ENCODE data around the gene ATP8A2.
"Not testable (repeated sequence)": the region's sequence is repeated elsewhere in the genome, so short reads cannot be mapped to it uniquely, and the experiment has no call there.

The ATP8A2 gene

DNA sequence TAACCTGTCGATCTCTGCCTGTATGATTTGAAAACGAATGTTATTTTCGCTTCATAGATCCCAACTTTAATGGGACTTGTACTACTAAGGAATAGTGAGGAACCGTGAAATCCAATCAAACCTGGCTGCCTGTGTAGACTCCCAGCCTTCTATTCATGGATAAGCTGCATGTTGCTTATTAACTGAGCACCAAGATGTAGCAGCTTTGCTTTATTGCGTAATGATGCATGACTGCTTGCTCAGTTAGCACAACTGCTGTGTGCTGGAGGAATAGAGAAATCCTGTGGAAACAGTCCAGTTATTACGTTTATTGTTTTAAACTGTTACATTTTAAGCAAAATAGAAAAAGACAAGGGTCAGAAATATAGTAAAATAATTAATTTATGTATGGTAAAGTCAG lies 571.9 kb downstream of the ATP8A2 start:
- no peaks in the 10 kb centered on the region for H3K36me3 ChIP-seq (ENCODE audit: control insufficient read depth, insufficient read depth, low read length)
- H3K4me3 ChIP-seq (ENCODE audit: insufficient read depth, low read depth, low read length), result no peak overlapping the region
- no peaks in the 10 kb centered on the region for H3K9me3 ChIP-seq (ENCODE audit: control insufficient read depth, low read length)
- no peaks in the 10 kb centered on the region for H3K4me1 ChIP-seq (ENCODE audit: control insufficient read depth, insufficient read depth, low read length)
- WGBS, 2 experiments, result 93% methylated on average over 6 of the region's 6 CpGs
- H3K27ac ChIP-seq (ENCODE audit: insufficient read depth, low read depth, low read length, poor library complexity, severe bottlenecking), result no peak overlapping the region
- H3K27me3 ChIP-seq (ENCODE audit: control insufficient read depth, insufficient read depth, low read length, poor library complexity, severe bottlenecking), result no peaks in the 10 kb centered on the region

GRCh38 chr13:25945596-25945995 lies 573.8 kb downstream of the ATP8A2 start:
- no peaks in the 10 kb centered on the region for H3K27me3 ChIP-seq (ENCODE audit: control insufficient read depth, insufficient read depth, low read length, poor library complexity, severe bottlenecking)
- H3K4me1 ChIP-seq (ENCODE audit: control insufficient read depth, insufficient read depth, low read length), result no peaks in the 10 kb centered on the region
- no peak overlapping the region for H3K27ac ChIP-seq (ENCODE audit: insufficient read depth, low read depth, low read length, poor library complexity, severe bottlenecking)
- H3K36me3 ChIP-seq (ENCODE audit: control insufficient read depth, insufficient read depth, low read length), result no peaks in the 10 kb centered on the region
- WGBS, 2 experiments, result 86 to 91% methylated on average over 7 of the region's 7 CpGs
- no peak overlapping the region for H3K4me3 ChIP-seq (ENCODE audit: insufficient read depth, low read depth, low read length)
- H3K9me3 ChIP-seq (ENCODE audit: control insufficient read depth, low read length), result no peaks in the 10 kb centered on the region

DNA sequence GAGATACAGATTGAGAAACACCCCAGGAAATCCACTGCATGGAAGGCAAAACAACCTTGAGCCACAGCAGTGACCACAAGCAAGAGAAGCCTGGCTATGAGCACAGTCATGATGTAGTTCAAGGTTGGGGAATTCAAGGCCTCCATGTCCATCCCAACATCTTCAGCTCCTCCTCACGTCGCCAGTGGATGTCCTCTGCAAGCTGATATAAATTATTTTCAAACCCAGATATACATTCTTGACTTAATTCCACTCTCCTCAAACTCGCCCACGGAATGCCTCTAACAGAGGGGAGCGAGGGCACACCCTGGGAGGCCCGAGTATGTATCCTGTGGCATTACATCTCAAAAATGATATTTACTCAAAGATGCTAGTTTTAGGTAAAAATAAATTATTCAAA lies 574.5 kb downstream of the ATP8A2 start:
- Histone ChIP-seq H3K36me3 (ENCODE audit: control insufficient read depth, insufficient read depth, low read length) (no peaks in the 10 kb centered on the region), H3K4me3 (ENCODE audit: insufficient read depth, low read depth, low read length) (no peak overlapping the region), H3K9me3 (ENCODE audit: control insufficient read depth, low read length) (no peaks in the 10 kb centered on the region), H3K27ac (ENCODE audit: insufficient read depth, low read depth, low read length, poor library complexity, severe bottlenecking) (no peak overlapping the region), H3K4me1 (ENCODE audit: control insufficient read depth, insufficient read depth, low read length) (no peaks in the 10 kb centered on the region), H3K27me3 (ENCODE audit: control insufficient read depth, insufficient read depth, low read length, poor library complexity, severe bottlenecking) (no peaks in the 10 kb centered on the region)
- 87 to 94% methylated on average over 5 to 6 of the region's 6 CpGs for WGBS, 2 experiments

GRCh38 chr13:25948910-25949309 lies 577.1 kb downstream of the ATP8A2 start:
- 86 to 88% methylated on average over 3 of the region's 3 CpGs for WGBS, 2 experiments
- Histone ChIP-seq H3K4me3 (ENCODE audit: insufficient read depth, low read depth, low read length) (no peak overlapping the region), H3K27me3 (ENCODE audit: control insufficient read depth, insufficient read depth, low read length, poor library complexity, severe bottlenecking) (no peaks in the 10 kb centered on the region), H3K27ac (ENCODE audit: insufficient read depth, low read depth, low read length, poor library complexity, severe bottlenecking) (no peak overlapping the region), H3K4me1 (ENCODE audit: control insufficient read depth, insufficient read depth, low read length) (no peaks in the 10 kb centered on the region), H3K36me3 (ENCODE audit: control insufficient read depth, insufficient read depth, low read length) (no peaks in the 10 kb centered on the region), H3K9me3 (ENCODE audit: control insufficient read depth, low read length) (no peaks in the 10 kb centered on the region)

DNA sequence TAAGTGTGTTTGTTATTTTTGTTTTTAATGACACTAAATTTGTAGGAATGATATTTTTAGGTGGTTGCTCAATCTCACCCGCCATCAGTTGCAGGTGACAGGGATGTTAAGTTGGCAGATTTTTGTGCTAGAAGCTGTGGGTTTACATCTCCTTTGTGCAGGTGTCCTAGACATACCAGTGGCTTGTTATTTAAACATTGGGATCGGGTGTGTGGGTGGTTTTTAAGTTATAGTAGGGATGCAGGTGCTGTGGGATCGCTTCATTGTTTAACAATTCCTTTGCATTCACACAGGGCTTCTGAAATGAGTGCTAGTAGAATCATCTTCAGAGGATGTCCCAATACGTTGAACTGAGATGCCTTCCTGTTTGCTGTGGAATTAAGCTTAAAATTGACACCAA lies 580.1 kb downstream of the ATP8A2 start:
- 90 to 93% methylated on average over 4 of the region's 4 CpGs for WGBS, 2 experiments
- H3K4me1 ChIP-seq (ENCODE audit: control insufficient read depth, insufficient read depth, low read length), result no peaks in the 10 kb centered on the region

GRCh38 chr13:25954080-25954479 lies 582.3 kb downstream of the ATP8A2 start:
- not testable (repeated sequence) for H3K4me1 ChIP-seq (ENCODE audit: control insufficient read depth, insufficient read depth, low read length); H3K4me3 ChIP-seq (ENCODE audit: insufficient read depth, low read depth, low read length); H3K27ac ChIP-seq (ENCODE audit: insufficient read depth, low read depth, low read length, poor library complexity, severe bottlenecking); H3K36me3 ChIP-seq (ENCODE audit: control insufficient read depth, insufficient read depth, low read length); H3K27me3 ChIP-seq (ENCODE audit: control insufficient read depth, insufficient read depth, low read length, poor library complexity, severe bottlenecking); H3K9me3 ChIP-seq (ENCODE audit: control insufficient read depth, low read length)
- WGBS, 2 experiments, result 80 to 82% methylated on average over 5 of the region's 5 CpGs

More for the DNA sequence above, 580.1 kb downstream of the ATP8A2 start:
- Histone ChIP-seq H3K4me3 (ENCODE audit: insufficient read depth, low read depth, low read length) (no peak overlapping the region), H3K27me3 (ENCODE audit: control insufficient read depth, insufficient read depth, low read length, poor library complexity, severe bottlenecking) (no peaks in the 10 kb centered on the region), H3K36me3 (ENCODE audit: control insufficient read depth, insufficient read depth, low read length) (no peaks in the 10 kb centered on the region), H3K27ac (ENCODE audit: insufficient read depth, low read depth, low read length, poor library complexity, severe bottlenecking) (no peak overlapping the region), H3K9me3 (ENCODE audit: control insufficient read depth, low read length) (no peaks in the 10 kb centered on the region)

- not testable (repeated sequence) for H3K9me3 ChIP-seq (ENCODE audit: control insufficient read depth, low read length); H3K27me3 ChIP-seq (ENCODE audit: control insufficient read depth, insufficient read depth, low read length, poor library complexity, severe bottlenecking); H3K36me3 ChIP-seq (ENCODE audit: control insufficient read depth, insufficient read depth, low read length); H3K27ac ChIP-seq (ENCODE audit: insufficient read depth, low read depth, low read length, poor library complexity, severe bottlenecking); H3K4me1 ChIP-seq (ENCODE audit: control insufficient read depth, insufficient read depth, low read length); H3K4me3 ChIP-seq (ENCODE audit: insufficient read depth, low read depth, low read length)
- 84 to 100% methylated on average over 1 of the region's 1 CpG for WGBS, 2 experiments
These were observed 583.2 kb downstream of the ATP8A2 start for GRCh38 chr13:25954943-25955342.

DNA sequence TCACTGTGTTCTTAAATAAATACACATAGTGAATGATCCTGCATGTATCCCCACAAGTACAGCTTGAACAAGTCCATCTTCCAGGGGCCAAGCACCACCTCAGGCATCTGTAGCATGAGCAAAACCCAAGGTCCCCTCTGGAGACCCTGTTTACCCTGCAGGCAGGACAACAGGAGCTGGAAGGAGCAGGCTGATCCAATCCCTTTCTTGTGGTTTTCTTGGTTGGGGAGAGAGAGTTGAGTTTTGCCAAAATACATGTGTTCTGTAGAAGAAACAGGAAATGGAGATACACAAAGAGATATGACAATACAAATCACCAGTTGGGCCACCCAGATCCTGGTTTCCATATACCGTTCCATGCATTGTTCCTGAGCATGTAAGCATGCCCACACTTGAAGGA lies 587.2 kb downstream of the ATP8A2 start:
- no peaks in the 10 kb centered on the region for H3K4me1 ChIP-seq (ENCODE audit: control insufficient read depth, insufficient read depth, low read length)
- WGBS, 2 experiments, result 93 to 97% methylated on average over 1 of the region's 1 CpG

GRCh38 chr13:25961294-25961693 lies 589.5 kb downstream of the ATP8A2 start:
- Histone ChIP-seq H3K27ac (ENCODE audit: insufficient read depth, low read depth, low read length, poor library complexity, severe bottlenecking) (no peak overlapping the region), H3K27me3 (ENCODE audit: control insufficient read depth, insufficient read depth, low read length, poor library complexity, severe bottlenecking) (no peaks in the 10 kb centered on the region), H3K4me1 (ENCODE audit: control insufficient read depth, insufficient read depth, low read length) (no peaks in the 10 kb centered on the region), H3K4me3 (ENCODE audit: insufficient read depth, low read depth, low read length) (no peak overlapping the region), H3K9me3 (ENCODE audit: control insufficient read depth, low read length) (no peaks in the 10 kb centered on the region), H3K36me3 (ENCODE audit: control insufficient read depth, insufficient read depth, low read length) (no peaks in the 10 kb centered on the region)
- 95 to 96% methylated on average over 7 of the region's 7 CpGs for WGBS, 2 experiments

More for the DNA sequence above, 587.2 kb downstream of the ATP8A2 start:
- Histone ChIP-seq H3K27me3 (ENCODE audit: control insufficient read depth, insufficient read depth, low read length, poor library complexity, severe bottlenecking) (no peaks in the 10 kb centered on the region), H3K27ac (ENCODE audit: insufficient read depth, low read depth, low read length, poor library complexity, severe bottlenecking) (no peak overlapping the region), H3K4me3 (ENCODE audit: insufficient read depth, low read depth, low read length) (no peak overlapping the region), H3K9me3 (ENCODE audit: control insufficient read depth, low read length) (no peaks in the 10 kb centered on the region), H3K36me3 (ENCODE audit: control insufficient read depth, insufficient read depth, low read length) (no peaks in the 10 kb centered on the region)

DNA sequence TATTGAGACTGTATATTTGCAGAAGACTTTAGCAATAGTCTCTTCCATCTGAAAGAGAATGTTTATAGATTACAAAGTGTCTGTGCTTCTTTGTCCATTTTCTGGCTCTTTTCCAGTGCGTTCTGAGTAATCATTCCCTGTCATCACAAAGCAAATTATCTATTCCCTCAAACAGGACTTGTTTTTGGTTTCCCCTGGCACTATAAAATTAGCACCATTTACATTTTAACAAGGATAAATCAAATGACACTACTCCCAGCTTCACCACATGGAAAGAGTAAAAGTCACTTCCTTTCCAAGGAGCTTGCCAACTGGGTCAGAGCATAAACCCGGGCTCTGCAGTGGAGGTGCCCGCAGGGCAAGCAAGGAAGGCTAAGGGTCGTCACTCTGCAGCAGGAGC lies 591.9 kb downstream of the ATP8A2 start:
- WGBS, 2 experiments, result 94 to 95% methylated on average over 4 of the region's 4 CpGs
- H3K27ac ChIP-seq (ENCODE audit: insufficient read depth, low read depth, low read length, poor library complexity, severe bottlenecking), result no peak overlapping the region

GRCh38 chr13:25965596-25965995 lies 593.8 kb downstream of the ATP8A2 start:
- peaks cover 4% of the 10 kb centered on the region for H3K27me3 ChIP-seq (ENCODE audit: control insufficient read depth, insufficient read depth, low read length, poor library complexity, severe bottlenecking)
- no peaks in the 10 kb centered on the region for H3K9me3 ChIP-seq (ENCODE audit: control insufficient read depth, low read length)
- H3K36me3 ChIP-seq (ENCODE audit: control insufficient read depth, insufficient read depth, low read length), result no peaks in the 10 kb centered on the region
- no peak overlapping the region for H3K4me3 ChIP-seq (ENCODE audit: insufficient read depth, low read depth, low read length)
- peaks cover 3% of the 10 kb centered on the region for H3K4me1 ChIP-seq (ENCODE audit: control insufficient read depth, insufficient read depth, low read length)
- 100% methylated on average over 1 to 2 of the region's 2 CpGs for WGBS, 2 experiments
- H3K27ac ChIP-seq (ENCODE audit: insufficient read depth, low read depth, low read length, poor library complexity, severe bottlenecking), result no peak overlapping the region

More for the DNA sequence above, 591.9 kb downstream of the ATP8A2 start:
- peaks cover 3% of the 10 kb centered on the region for H3K4me1 ChIP-seq (ENCODE audit: control insufficient read depth, insufficient read depth, low read length)
- H3K4me3 ChIP-seq (ENCODE audit: insufficient read depth, low read depth, low read length), result no peak overlapping the region
- peaks cover 4% of the 10 kb centered on the region for H3K27me3 ChIP-seq (ENCODE audit: control insufficient read depth, insufficient read depth, low read length, poor library complexity, severe bottlenecking)
- no peaks in the 10 kb centered on the region for H3K9me3 ChIP-seq (ENCODE audit: control insufficient read depth, low read length)
- no peaks in the 10 kb centered on the region for H3K36me3 ChIP-seq (ENCODE audit: control insufficient read depth, insufficient read depth, low read length)

Data from ectodermal cell (in vitro differentiated cells).